Osteoblast (primary cell): Measurements from ENCODE around the gene GAL3ST2. TPM values are rescaled to one million over a fixed set of nuclear protein-coding genes. Genes with fewer than 3 reads are reported as not detected.
"Not testable (repeated sequence)": the region's sequence is repeated elsewhere in the genome, so short reads cannot be mapped to it uniquely, and the experiment has no call there.

ENCODE experiments used
- DNase-seq: peaks from one replicate; pipeline ENCODE4 v3.0.0; 2011; ENCODE audit warnings: low spot score, mixed read lengths; ENCODE audit not compliant: insufficient read length; ENCODE audit errors: missing footprints
- H2AFZ ChIP-seq: 2 replicates; pipeline ENCODE4 v1.6.0; 2011; ENCODE audit warnings: mild to moderate bottlenecking, low read length
- H3K27ac ChIP-seq: 2 replicates; pipeline ENCODE4 v1.5.1; 2011; ENCODE audit warnings: mild to moderate bottlenecking, low read depth, low read length, moderate library complexity
- H3K27me3 ChIP-seq: 2 replicates; pipeline ENCODE4 v1.6.0; 2012; ENCODE audit warnings: mild to moderate bottlenecking, control low read depth, inconsistent platforms, low read length, moderate library complexity; ENCODE audit not compliant: insufficient read depth
- H3K36me3 ChIP-seq: 2 replicates; pipeline ENCODE4 v1.5.1; 2011; ENCODE audit warnings: mild to moderate bottlenecking, low read length, control low read depth, moderate library complexity; ENCODE audit not compliant: insufficient read depth
- H3K4me1 ChIP-seq: 2 replicates; pipeline ENCODE4 v1.5.1; 2011; ENCODE audit warnings: mild to moderate bottlenecking, low read length, control low read depth, moderate library complexity; ENCODE audit not compliant: insufficient read depth
- H3K4me2 ChIP-seq: 2 replicates; pipeline ENCODE4 v1.6.0; 2011; ENCODE audit warnings: mild to moderate bottlenecking, low read length; ENCODE audit not compliant: insufficient read depth
- H3K4me3 ChIP-seq: fragments of 200-600 bp; sonication (generic); 3 replicates; pipeline ENCODE4 v1.5.1; 2012; ENCODE audit warnings: mild to moderate bottlenecking, low read length, inconsistent platforms; ENCODE audit not compliant: insufficient read depth
- H3K79me2 ChIP-seq: 2 replicates; pipeline ENCODE4 v1.6.0; 2012; ENCODE audit warnings: mild to moderate bottlenecking, low read length, control low read depth, inconsistent platforms; ENCODE audit not compliant: insufficient read depth
- H3K9me3 ChIP-seq: 2 replicates; pipeline ENCODE4 v1.5.1; 2011; ENCODE audit warnings: low read depth, low read length, control low read depth
- H4K20me1 ChIP-seq: 2 replicates; pipeline ENCODE4 v1.6.0; 2012; ENCODE audit warnings: mild to moderate bottlenecking, low read length, control low read depth; ENCODE audit not compliant: insufficient read depth
- total RNA-seq: library from RNA; depleted of rRNA; stranded (reverse); fragments of >200 nt; gene quantifications from 2 replicates; pipeline ENCODE4 v1.2.3, GENCODE V29; 2012
- TF ChIP-seq, protein P1 (sequence below): IDR thresholded peaks from 2 replicates; pipeline ENCODE4 v1.5.1; 2011; ENCODE audit warnings: mild to moderate bottlenecking, low read depth, low read length, moderate library complexity; ENCODE audit errors: extremely low read depth

GAL3ST2 gene
- total RNA-seq, 1 donor = 0.36 TPM

DNA sequence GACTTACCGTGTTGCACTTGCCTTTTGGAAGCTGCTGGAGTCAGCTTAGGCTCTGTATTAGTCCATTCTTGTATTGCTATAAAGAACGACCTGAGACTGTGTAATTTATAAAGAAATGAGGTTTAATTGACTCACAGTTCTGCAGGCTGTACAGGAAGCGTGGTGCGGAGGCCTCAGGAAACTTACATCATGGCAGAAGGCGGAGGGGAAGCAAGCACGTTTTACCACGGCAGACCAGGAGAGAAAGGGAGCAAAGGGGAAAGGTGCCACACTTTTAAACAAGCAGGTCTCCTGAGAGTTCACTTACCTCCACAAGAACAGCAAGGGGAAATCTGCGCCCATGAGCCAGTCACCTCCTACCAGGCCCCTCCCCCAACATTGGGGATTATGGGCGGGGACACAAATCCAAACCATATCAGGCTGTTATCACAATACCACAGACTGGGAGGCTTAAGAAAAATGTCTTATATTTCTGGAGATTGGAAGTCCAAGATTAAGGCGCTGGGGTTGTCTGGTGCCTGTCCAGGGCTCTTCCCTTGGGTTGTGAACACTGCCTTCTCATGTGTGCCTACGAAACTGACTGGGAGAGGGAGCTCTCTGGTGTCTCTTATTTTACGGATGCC lies 45.8 kb upstream of the GAL3ST2 start:
- Histone ChIP-seq H3K4me3 (no peak overlapping the region), H3K36me3 (no peaks in the 10 kb centered on the region), H3K4me2 (no peak overlapping the region), H3K9me3 (no peaks in the 10 kb centered on the region), H2AFZ (no peak overlapping the region), H3K27ac (no peak overlapping the region), H3K4me1 (peaks cover 3% of the 10 kb centered on the region), H3K79me2 (peaks cover 7% of the 10 kb centered on the region), H3K27me3 (no peaks in the 10 kb centered on the region), H4K20me1 (no peaks in the 10 kb centered on the region)
- TF ChIP-seq, protein P1, sequence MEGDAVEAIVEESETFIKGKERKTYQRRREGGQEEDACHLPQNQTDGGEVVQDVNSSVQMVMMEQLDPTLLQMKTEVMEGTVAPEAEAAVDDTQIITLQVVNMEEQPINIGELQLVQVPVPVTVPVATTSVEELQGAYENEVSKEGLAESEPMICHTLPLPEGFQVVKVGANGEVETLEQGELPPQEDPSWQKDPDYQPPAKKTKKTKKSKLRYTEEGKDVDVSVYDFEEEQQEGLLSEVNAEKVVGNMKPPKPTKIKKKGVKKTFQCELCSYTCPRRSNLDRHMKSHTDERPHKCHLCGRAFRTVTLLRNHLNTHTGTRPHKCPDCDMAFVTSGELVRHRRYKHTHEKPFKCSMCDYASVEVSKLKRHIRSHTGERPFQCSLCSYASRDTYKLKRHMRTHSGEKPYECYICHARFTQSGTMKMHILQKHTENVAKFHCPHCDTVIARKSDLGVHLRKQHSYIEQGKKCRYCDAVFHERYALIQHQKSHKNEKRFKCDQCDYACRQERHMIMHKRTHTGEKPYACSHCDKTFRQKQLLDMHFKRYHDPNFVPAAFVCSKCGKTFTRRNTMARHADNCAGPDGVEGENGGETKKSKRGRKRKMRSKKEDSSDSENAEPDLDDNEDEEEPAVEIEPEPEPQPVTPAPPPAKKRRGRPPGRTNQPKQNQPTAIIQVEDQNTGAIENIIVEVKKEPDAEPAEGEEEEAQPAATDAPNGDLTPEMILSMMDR = no peak
- peak; percentile 14 for DNase-seq

DNA sequence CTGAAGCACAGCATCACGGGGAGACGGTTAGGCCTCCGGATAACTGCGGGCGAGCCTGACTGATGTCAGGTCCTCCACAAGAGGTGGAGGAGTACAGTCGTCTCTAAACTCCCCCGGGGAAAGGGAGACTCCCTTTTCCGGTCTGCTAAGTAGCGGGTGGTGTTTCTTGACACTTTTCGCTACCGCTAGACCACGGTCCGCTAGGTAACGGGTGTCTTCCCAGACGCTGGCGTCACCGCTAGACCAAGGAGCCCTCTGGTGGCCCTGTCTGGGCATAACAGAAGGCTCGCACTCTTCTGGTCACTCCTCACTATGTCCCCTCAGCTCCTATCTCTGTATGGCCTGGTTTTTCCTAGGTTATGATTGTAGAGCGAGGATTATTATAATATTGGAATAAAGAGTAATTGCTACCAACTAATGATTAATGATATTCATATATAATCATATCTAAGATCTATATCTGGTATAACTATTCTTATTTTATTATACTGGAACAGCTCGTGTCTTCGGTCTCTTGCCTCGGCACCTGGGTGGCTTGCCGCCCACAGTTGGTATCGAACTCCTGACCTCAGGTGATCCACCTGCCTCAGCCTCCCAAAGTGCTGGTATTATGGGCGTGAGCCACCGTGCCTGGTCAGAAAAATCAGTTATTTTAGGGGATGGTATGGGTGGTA lies 44.0 kb upstream of the GAL3ST2 start:
- H2AFZ ChIP-seq = peak overlapping the region; percentile 91
- TF ChIP-seq, protein P1 = peak; percentile 43
- H3K36me3 ChIP-seq, H3K9me3 ChIP-seq, H3K4me1 ChIP-seq, DNase-seq, H3K27ac ChIP-seq, H4K20me1 ChIP-seq, H3K27me3 ChIP-seq: not testable (repeated sequence)
- peak overlapping the region; percentile 66 for H3K4me2 ChIP-seq
- peaks cover 12% of the 10 kb centered on the region for H3K79me2 ChIP-seq
- peak overlapping the region; percentile 47 for H3K4me3 ChIP-seq

DNA sequence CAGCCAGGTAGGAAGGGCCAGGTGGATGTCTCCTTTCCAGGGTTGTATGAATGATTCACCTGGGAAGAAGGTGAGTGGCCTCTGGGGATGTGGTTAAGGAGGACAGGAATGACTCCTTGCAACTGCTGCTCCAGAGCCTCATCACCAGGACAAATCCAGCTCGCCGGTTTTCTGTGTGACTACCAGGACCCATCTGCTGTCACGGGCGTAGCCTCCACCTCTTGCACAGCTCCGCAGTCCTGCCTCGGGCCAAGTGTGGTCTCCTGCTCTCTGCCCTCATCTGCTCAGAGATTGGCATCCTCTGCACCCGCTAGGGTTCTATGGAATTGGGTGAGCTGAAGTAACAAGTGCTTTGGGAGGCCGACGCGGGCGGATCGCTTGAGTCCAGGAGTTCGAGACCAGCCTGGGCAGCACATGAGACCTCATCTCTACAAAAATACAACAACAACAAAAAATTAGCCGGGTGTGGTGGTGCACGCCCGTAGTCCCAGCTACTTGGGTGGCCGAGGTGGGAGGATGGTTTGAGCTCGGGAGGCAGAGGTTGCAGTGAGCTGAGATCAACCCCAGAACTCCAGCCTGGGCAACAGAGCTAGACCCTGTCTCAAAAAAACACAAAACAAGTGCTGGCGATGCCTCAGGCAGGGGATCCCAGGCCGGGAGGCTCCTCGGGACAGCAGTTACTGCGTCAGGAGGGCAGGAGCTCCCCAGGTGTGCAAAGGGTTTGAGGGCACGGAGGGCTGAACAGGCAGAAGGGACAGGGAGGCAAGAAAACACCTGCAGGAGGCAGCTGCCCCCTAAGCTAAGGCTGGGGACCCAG lies 43.0 kb upstream of the GAL3ST2 start:
- TF ChIP-seq, protein P1 = no peak
- H2AFZ ChIP-seq = peak overlapping the region; percentile 90
- no peak for DNase-seq

DNA sequence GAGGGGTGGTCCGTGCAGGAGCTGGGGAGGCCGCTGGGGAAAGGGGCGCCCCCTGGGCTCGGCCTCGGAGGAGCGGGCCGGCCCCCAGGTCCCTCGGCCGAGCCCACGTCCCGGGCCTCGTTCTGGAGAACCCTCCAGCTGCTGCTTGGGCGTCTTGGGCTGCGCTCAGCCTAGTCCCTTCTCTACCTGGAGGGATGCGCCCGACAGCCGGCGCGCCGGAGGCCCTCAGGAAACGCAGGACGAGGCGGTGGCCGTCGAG lies 42.5 kb upstream of the GAL3ST2 start:
- no peaks in the 10 kb centered on the region for H3K9me3 ChIP-seq
- H3K4me1 ChIP-seq = peaks cover 3% of the 10 kb centered on the region

More for the DNA sequence above, 43.0 kb upstream of the GAL3ST2 start:
- no peaks in the 10 kb centered on the region for H3K27me3 ChIP-seq
- peak overlapping the region; percentile 91 for H3K4me3 ChIP-seq
- H3K4me2 ChIP-seq = peak overlapping the region; percentile 89
- peaks cover 10% of the 10 kb centered on the region for H4K20me1 ChIP-seq
- H3K27ac ChIP-seq = peak overlapping the region; percentile 17
- no peaks in the 10 kb centered on the region for H3K9me3 ChIP-seq
- H3K4me1 ChIP-seq = peaks cover 3% of the 10 kb centered on the region
- peaks cover 18% of the 10 kb centered on the region for H3K79me2 ChIP-seq
- no peaks in the 10 kb centered on the region for H3K36me3 ChIP-seq

More for the DNA sequence above, 42.5 kb upstream of the GAL3ST2 start:
- Histone ChIP-seq H3K4me3 (peak overlapping the region; percentile 91), H3K36me3 (no peaks in the 10 kb centered on the region), H2AFZ (peak overlapping the region; percentile 90), H3K4me2 (peak overlapping the region; percentile 89), H3K79me2 (peaks cover 22% of the 10 kb centered on the region), H4K20me1 (peaks cover 15% of the 10 kb centered on the region), H3K27ac (peak overlapping the region; percentile 17), H3K27me3 (no peaks in the 10 kb centered on the region)
- no peak for DNase-seq
- TF ChIP-seq, protein P1 = no peak
